COR-L47 (cell line): Measurements from ENCODE around the gene MUCL1.
"Not testable (repeated sequence)": the region's sequence is repeated elsewhere in the genome, so short reads cannot be mapped to it uniquely, and the experiment has no call there.

Source experiments
- DNase-seq: peaks from one replicate; lab custom pipeline; 2025; lab: John Stamatoyannopoulos, UW

Gene MUCL1, protein sequence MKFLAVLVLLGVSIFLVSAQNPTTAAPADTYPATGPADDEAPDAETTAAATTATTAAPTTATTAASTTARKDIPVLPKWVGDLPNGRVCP

DNA sequence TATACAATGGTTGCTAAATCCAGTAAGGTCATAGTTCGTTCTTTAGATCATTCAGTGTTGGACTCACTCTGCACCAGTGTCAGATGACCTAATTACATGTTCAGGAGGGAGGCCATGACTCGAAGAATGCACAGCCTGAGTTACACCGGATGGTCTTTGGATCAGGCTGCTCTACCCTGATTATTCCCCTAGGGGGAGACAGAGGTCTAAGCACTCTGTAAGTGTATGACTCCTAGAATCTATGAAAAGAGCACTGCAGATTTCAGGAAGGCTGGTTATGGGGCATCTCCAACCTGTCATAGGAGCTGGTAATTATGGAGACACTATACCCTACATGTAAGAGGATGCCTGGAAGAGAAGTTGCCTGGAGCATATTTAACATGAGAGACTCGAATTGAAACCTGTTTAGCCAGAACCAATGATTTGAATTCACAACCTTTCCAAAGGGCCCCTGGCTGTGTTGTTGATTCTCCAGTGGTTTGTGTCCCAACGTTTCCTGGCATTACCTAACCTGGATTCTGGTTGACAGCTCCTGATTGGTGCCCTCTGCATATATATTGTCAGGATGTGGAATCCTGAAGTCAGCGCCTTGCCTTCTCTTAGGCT is at the start of gene MUCL1:
TSS of gene MUCL1 (plus strand) at position 584 of the 606 bp plus-strand sequence. CDS start 67 bp downstream, outside the sequence.
- DNase-seq: no peak

DNA sequence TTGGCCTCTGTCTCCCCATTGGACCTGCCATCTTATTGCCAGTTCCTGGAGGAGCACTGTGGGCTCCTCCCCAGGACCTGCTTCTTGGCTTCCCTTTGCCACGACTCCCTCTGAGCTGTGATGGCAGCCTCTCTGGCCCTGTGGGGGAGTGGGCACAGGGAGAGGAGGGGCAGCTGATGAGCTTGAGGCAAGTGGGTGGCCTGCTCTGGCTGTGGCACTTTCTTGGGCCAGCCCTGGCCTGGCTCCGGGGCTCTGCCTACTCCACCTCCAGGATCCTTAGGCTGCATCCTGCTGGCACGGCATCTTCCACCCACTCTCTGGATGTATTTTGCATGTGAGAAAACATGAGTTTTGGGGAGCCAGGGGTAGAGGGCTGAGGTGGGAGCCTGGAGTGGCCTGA is 32.6 kb upstream of the MUCL1 start:
- DNase-seq: no peak

DNA sequence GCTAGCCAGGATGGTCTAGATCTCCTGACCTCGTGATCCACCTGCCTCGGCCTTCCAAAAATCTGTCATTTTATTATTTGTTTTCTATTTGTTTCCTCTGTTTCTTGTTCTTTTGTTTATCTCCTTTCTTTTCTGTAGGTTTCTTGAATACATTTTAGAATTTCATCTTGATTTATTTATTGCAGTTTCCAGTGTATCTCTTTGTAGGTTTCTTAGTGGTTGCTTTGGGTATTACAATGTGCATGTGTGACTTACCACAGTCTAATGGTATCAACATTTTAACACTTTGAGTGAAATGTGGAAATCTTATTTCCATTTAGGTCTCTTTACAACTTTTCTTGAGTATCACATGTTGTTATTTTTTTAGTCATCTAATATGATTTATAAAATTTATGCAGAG is 29.9 kb upstream of the MUCL1 start:
- no peak for DNase-seq

DNA sequence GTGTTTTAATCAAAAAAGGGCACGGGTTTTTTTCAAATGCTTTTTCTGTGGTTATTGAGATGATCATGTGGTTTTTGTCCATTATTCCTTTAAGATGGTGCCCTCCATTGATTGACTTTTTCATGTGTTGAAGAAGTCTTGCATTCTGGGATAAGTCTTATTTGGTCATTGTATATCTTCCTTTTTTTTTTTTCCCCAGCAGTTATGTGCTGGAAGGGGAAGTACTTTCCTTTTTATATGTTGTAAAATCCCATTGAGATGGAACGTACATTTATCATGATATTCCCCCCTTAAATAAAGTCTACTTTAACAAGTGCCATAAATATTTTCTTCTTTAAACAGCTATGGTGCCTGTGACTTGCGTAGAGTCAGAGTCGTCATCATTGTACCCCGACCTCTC is 24.8 kb upstream of the MUCL1 start:
- DNase-seq: no peak

DNA sequence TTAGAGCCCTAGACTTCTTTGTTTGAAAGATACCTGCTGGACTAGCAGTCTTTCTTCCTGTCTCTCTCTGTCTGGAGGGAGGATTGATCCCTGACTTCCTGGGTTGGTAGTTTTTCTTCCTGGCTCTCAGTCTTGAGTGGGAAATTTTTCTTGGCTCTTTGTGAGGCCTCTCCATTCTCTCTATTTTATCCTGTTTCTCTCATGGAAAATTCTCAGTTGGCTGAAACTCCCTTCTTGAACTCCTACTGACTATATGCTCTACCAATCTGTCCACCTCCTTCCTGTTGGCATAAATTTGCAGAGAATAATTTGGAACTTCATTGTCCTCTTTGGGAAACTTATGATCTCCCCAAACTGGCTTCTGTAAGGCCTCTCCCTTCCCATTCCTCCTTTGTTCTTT is 24.1 kb upstream of the MUCL1 start:
- no peak for DNase-seq

DNA sequence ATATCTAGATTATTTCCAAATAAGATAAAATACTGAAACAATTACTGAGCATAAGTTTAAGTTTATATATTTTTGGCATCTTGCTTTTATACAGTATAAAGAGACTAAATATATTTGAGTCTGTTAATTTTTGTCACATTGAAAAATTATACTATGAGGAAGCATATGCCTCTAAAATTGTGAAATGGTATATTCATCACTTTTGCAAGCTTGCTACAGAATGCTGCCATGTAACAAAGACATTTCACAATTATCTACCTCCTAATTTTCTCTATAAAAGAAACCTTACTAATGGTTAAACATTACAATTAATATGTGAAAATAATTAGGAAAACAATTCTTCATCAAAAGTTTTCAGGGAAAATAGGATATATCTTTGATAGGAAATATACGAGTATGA is 22.7 kb upstream of the MUCL1 start:
- no peak for DNase-seq

DNA sequence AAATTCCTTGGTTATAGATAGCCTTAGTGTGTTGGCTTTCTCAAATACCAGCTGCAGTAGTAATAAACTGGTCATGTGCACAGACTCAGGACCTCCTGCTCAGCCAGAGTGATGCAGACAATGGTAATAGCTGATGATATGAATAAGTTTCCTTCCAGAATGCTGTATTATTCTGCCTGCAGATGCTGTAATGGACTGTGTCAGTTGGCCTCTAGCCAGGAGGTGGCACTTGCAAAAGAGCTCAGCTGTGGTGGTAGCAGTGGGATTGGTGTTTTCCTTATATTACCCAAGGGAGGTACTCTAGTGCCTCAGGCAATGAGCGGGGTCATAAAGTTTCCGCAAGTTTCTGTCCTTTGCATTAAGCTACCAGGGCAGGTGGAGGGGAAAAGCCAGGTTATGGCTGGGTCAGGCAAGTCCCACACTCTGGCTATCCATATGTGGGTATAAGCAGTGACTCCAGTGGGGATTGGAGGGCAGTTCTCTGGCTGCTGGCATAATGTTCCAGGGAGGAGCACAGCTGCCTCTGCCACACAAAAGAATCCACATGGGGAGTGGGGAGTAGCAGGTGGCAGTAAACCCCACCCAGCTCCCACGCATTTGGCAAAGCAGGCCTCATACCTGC is 14.0 kb upstream of the MUCL1 start:
- DNase-seq: no peak

DNA sequence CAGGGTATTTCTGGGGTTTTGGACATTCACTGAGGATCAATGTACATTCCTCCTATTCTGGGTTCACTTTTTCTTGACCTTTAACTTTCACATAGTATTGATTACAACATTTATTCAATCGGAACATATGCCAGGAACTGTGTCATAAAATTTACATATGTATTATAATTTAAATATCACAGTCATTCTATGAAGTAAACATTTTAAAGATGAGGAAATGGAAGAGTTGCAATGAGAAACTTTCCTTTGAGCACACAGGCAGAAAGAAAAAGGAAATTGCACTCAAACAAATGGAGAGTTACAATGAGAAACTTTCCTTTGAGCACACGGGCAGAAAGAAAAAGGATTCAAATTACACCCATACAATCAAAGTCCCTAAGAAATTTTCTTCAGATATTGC is 3.1 kb downstream of the MUCL1 start:
- no peak for DNase-seq

DNA sequence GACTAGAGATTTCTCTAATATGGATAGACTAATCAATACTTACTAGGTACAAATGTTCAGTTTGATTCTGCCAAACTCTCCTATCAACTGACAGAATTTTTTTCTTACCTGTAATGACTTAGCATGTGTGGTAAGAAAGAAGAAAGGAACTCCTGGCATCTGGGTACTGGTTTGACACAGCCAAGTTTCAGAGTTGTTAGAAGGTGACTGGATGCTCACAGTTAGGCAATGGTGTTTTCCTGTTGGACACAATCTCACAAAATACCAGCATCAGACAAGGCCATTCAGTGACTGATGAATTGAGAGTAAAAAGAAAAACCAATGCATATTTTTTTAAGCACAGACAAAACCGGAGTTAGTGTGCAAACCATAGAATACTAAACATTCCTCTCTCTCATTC is 4.2 kb downstream of the MUCL1 start:
- no peak for DNase-seq

DNA sequence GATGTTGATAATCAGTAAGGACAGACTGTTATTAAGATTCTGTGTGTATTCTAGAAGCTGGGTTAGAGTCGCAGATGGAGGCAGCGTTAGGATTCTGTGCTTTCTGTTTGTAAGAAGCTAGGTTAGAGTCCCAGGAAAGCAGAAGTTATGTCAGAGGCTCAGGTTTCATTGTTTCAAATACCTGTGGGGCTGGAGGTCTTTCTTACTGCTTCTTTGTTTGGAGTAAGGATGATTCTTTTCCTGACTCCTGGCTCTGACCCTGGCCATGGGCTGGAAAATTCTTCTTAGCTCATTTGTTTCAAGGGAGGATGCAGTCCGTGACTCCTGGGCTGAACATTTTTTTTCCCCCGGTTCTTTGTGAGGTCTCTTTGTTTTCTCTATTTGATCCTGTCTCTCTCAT is 5.2 kb downstream of the MUCL1 start:
- no peak for DNase-seq

DNA sequence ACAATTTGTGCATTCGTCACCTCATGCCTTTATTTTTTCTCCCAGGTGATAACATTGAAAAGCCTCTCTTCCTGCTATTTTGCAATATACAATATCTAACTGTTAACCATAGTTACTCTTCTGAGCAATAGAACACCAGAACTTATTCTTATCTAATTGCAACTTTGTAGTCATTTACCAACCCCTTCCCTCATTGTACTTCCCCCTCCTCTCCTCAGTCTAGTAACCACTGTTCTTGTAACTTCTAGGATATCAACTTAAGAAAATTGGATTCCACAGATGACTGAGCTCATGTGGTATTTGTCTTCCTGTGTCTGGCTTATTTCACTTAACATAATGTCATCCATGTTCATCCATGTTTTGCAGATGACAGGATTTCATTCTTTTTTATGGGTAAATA is 7.6 kb downstream of the MUCL1 start:
- no peak for DNase-seq

DNA sequence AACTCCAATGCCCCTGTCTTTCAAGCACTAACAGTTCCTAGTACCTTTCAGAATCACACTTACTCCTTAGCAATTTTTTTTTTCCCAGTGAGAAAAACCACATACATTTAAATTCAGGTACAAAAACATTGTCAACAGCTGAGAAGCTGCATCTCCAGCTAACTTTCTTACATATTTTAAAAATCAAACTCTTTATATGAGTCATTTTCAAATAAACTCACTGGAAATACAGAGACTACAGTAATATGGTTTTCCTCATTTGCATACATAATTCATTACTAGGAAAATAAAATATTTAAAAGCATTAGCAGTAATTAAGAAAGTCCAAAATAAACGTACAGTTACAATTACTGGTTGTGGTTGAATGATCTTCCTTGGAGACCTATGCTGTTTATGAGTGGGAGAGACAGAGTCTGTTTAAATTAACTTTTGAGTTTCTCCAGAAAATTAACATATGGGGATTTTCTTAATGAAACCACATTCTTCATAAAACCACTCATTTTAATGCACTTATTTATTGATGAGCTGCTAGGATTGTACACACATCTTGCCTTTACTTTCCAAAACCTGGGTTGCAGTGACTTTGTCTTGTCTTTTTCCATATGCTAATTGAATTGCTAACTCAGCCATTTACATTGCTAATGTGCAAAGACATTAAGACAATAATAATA is 9.8 kb downstream of the MUCL1 start:
- DNase-seq: no peak

DNA sequence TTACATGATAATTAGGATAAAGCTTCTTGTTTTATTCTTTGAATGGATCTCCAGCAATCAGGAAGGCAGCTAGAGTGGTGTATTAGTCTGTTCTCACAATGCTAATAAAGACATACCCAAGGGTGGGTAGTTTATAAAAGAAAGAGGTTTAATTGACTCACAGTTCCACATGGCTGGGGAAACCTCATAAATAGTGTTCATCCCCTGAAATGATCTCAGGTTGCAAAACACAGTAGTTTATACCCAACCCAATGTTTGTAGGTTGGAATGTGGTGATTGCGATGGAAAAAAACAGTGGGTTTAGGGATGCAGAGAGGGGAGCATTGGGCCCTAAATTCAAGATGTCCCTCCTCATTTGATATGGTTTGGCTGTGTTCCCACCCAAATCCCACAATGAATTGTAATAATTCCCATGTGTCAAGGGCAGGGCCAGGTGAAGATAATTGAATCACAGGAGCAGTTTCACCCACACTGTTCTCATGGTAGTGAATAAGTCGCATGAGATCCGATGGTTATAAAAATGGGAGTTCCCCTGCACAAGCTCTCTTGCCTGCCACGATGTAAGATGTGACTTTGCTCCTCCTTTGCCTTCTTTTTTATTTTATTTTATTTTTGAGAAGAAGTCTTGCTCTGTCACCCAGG is 11.5 kb downstream of the MUCL1 start:
- no peak for DNase-seq

DNA sequence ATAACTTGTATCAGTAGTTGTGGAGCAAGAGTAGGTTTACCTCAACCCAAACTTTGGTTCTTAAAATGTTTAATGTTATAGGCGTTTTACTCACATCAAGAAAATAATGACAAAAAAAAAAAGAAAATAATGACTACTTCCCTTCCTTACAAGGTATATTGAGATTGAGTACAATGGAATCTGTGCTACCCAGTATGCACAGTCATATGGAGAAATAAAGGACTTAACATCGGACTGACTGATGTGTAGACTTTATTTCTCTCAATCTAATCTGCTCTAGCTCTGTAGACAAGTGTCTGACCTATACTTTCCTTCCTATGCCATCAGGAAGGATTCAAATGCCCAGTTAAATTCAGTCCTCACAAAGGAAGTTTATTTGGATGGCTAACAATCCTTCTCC is 14.4 kb downstream of the MUCL1 start:
- DNase-seq: no peak

DNA sequence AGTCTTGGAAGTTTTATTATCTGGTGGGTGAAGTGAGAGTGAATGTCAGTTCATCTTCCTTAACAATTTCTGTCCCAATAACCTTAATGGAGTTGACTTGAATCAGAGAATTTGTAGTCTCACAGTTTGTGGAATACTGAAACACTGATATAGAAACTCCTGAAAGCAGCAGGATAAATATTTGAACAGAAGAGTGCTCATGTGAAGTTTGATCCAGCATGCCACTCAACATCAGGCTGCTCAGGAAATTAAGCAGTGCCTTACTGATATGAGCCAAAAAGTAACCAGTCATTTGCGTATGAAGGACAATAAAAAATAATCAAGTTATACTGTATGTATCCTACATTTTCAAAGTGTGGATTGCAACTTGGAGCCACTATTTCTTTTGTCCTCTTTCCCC is 15.7 kb downstream of the MUCL1 start:
- no peak for DNase-seq

DNA sequence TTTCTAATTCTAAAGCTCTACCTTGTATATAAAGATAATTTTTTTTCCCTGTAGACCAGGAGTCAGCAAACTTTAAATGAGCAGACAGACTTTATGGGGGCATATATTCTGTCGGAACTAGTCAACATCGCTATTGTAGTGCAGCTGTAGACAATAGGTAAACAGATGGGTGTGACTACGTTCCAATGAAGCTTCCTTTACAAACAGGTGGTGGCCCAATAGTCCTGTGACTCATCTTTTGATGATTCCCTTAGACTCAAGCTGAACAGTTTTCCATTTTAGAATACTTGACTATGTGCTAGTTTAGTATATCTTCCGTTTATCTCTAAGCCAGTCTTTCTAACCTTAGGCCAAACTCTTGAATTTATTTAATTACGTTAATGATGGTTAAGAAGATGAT is 16.3 kb downstream of the MUCL1 start:
- no peak for DNase-seq

DNA sequence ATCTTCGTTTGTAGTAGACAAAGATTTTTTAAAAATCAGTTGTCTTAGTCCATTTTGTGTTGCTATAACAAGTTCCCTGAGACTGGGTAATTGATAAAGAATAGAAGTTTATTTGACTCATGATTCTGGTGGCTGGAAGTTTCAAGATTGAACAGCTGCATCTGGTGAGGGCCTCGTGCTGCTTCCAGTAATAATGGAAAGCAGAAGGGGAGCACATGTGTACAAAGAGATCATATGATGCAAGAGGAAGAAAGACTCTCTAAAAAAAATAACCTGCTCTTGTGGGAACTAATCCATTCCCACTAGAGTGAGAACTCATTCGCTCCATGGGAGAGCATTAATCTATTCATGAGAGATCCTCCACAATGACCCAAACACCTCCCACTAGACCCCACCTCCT is 24.8 kb downstream of the MUCL1 start:
- DNase-seq: no peak

DNA sequence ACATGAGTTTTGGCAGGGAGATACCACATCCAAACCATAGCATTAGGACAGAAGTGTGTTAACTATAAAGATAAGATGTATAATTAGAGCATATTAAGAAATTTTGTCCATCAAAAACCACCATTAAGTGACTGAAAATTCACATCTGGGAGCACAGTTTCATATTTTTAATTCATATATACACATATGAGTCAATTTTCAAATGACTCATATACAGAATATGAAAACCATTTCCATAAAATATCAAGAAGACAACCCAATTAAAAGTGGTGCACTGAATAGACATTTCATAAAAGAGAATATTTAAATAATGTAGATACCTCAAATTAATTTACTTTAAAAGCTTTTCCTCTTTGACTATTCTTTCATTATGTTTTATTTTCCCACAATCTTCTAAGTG is 25.3 kb downstream of the MUCL1 start:
- no peak for DNase-seq

DNA sequence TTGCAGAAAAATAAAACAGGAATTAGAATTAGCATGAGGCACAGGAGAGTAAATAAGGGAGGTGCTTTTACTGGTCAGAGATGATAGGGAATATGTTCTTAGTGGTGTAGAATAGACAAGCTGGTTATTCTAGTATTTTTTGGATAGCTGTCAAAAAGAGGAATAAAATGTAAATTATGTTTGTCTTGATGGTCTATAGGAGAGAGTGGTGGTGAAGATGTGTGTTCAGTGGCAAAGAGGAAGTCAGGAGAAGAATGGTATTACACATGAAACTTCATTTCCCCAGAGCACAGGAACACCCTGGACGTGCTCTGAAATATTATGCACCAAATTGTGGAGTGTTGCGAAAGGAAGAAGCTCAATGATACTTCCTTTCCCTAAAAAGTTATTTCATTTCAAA is 27.8 kb downstream of the MUCL1 start:
- no peak for DNase-seq

DNA sequence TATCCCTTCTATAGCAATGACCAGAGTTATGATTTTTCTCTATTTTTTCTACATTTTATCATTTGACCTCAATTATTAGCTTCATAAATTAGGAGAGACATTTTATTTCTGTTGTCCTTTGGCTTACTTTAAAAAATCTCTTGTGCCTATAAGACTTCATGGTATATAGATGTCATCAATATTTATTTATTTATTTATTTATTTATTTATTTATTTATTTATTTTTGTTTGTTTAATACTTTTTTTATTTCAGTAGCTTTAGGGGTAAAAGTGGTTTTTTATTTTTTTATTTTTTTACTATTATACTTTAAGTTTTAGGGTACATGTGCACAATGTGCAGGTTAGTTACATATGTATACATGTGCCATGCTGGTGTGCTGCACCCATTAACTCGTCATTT is 28.3 kb downstream of the MUCL1 start:
- not testable (repeated sequence) for DNase-seq

DNA sequence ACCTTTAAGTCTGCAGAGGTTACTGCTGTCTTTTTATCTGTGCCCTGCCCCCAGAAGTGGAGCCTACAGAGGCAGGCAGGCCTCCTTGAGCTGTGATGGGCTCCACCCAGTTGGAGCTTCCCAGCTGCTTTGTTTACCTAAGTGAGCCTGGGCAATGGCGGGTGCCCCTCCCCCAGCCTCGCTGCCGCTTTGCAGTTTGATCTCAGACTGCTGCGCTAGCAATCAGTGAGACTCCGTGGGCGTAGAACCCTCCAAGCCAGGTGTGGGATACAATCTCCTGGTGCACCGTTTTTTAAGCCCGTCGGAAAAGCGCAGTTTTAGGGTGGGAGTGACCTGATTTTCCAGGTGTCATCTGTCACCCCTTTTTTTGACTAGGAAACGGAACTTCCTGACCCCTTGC is 34.1 kb downstream of the MUCL1 start:
- DNase-seq: not testable (repeated sequence)

DNA sequence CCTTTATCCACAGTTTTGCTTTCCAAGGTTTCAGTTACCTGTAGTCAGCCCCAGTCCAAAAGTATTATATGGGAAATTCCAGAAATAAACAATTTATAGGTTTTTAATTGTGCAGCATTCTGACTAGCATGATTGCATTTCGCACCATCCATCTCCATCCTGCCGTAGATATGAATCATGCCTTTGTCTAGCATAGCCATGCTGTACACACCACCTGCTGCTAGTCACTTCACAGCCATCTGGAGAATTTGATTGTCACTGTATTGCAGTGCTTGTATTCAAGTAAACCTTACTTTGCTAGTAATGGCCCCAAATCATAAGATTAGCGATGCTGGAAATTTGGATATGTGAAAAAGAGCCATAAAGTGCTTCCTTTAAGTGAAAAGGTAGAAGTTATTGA is 36.0 kb downstream of the MUCL1 start:
- DNase-seq: no peak
